Coronary artery (tissue), 2 donors: ENCODE measurements around the gene UBQLNL.

Experiments used
- DNase-seq: peaks from one replicate; pipeline ENCODE4 v3.0.0-alpha.2; 2017; ENCODE audit warnings: low spot score
- H3K27ac ChIP-seq, 2 donors: fragments of 200-600 bp; sonication (generic); one replicate each; pipeline ENCODE4 v1.5.1; 2016 to 2019
- H3K4me3 ChIP-seq: fragments of 200-600 bp; sonication (generic); 2 replicates; pipeline ENCODE4 v1.5.1; 2016; ENCODE audit warnings: mild to moderate bottlenecking, moderate library complexity
- CTCF ChIP-seq: fragments of 200-600 bp; sonication (generic); IDR thresholded peaks from one replicate; pipeline ENCODE4 v1.5.1; 2019; ENCODE audit warnings: antibody characterized with exemption

Gene UBQLNL

DNA sequence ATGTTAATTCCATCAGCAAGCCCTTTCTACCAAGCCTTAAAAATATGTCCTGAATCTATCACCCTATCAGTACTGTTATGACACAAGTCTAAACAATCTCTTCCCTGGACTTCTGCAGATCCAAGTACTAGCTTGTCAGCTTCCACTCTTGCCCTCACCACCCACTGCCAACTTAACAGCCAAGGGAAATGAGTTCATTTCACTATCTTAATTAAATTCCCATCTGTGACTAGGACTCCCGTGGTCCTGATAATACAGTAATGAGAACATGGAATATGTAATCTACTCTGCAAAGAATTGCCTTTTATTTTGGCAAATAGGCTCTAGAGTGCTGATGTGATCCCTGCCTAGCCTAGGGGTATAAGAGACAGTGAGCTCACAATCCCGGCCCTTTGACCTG is 16.8 kb downstream of the UBQLNL start:
- no peak for DNase-seq
- no peak overlapping the region for H3K27ac ChIP-seq
- no peak overlapping the region for H3K4me3 ChIP-seq
- TF ChIP-seq CTCF = no peak

GRCh38 chr11:5489576-5490357 is 26.7 kb downstream of the UBQLNL start:
- H3K4me3 ChIP-seq = no peak overlapping the region
- no peak for TF ChIP-seq CTCF
- no peak overlapping the region for H3K27ac ChIP-seq
- no peak for DNase-seq

GRCh38 chr11:5488798-5489399 is 27.6 kb downstream of the UBQLNL start:
- Histone ChIP-seq H3K4me3 (no peak overlapping the region), H3K27ac (no peak overlapping the region)
- TF ChIP-seq CTCF = no peak
- no peak for DNase-seq

- Histone ChIP-seq H3K4me3 (no peak within 1 kb of the TSS), H3K27ac (no peak within 1 kb of the TSS)
- TF ChIP-seq CTCF = no peak
- no peak for DNase-seq
Observed at GRCh38 chr11:5488385-5488784, 28.1 kb downstream of the UBQLNL start, which contains the start of gene OR52D1. TSS of gene OR52D1 (plus strand) at chr11:5488685. CDS start at chr11:5488707, 22 bp downstream.

DNA sequence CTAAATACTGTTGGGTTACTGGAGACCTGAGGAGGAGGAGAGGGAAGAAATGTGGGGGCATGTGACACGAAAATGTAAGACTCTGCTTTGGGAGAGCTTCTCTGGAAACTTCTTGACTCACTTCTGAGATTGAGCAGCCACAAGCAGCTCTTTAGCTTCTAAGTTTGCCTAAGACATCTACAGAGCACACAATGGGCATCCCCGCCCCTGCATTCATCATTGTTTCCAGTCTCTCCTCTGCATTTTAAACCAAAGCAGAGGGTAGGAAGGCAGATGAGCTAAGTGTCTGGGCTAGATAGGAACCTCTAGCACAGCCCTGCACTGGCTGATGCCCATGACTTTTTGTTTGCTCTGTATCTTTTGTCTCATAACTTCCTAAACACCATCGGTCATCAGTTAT is 30.1 kb downstream of the UBQLNL start:
- no peak for TF ChIP-seq CTCF

GRCh38 chr11:5486003-5486402 is 30.5 kb downstream of the UBQLNL start:
- DNase-seq = no peak
- Histone ChIP-seq H3K27ac (no peak overlapping the region), H3K4me3 (no peak overlapping the region)
- no peak for TF ChIP-seq CTCF

More for the DNA sequence above, 30.1 kb downstream of the UBQLNL start:
- DNase-seq = no peak
- H3K4me3 ChIP-seq = no peak overlapping the region
- H3K27ac ChIP-seq = no peak overlapping the region
